Hepatocyte (in vitro differentiated cells): ENCODE results near the gene TANC1. TPM values are rescaled to one million over a fixed set of nuclear protein-coding genes. Genes with fewer than 3 reads are reported as not detected.

Source experiments
- DNase-seq: peaks from one replicate; pipeline ENCODE4 v3.0.0-alpha.2; 2016; ENCODE audit warnings: low spot score
- H2AFZ ChIP-seq: fragments of 200-600 bp; sonication (generic); 2 replicates; pipeline ENCODE4 v1.6.0; 2016; ENCODE audit warnings: antibody characterized with exemption, mild to moderate bottlenecking
- H3K27ac ChIP-seq: fragments of 200-600 bp; sonication (generic); 2 replicates; pipeline ENCODE4 v1.5.1; 2016; ENCODE audit warnings: mild to moderate bottlenecking
- H3K27me3 ChIP-seq: fragments of 200-600 bp; sonication (generic); 2 replicates; pipeline ENCODE4 v1.6.1; 2016
- H3K36me3 ChIP-seq: fragments of 200-600 bp; sonication (generic); replicated peaks from 2 replicates; pipeline ENCODE4 v1.5.1; 2016; ENCODE audit warnings: low read depth; ENCODE audit not compliant: insufficient read depth
- H3K4me1 ChIP-seq: fragments of 200-600 bp; sonication (generic); 2 replicates; pipeline ENCODE4 v1.5.1; 2016; ENCODE audit warnings: mild to moderate bottlenecking, moderate library complexity; ENCODE audit not compliant: insufficient read depth
- H3K4me2 ChIP-seq: fragments of 200-600 bp; sonication (generic); 2 replicates; pipeline ENCODE4 v1.6.0; 2016
- H3K4me3 ChIP-seq: fragments of 200-600 bp; sonication (generic); 2 replicates; pipeline ENCODE4 v1.5.1; 2016; ENCODE audit warnings: mild to moderate bottlenecking
- H3K79me2 ChIP-seq: fragments of 200-600 bp; sonication (generic); 2 replicates; pipeline ENCODE4 v1.6.0; 2017; ENCODE audit warnings: mild to moderate bottlenecking
- H3K9me2 ChIP-seq: fragments of 200-600 bp; sonication (generic); replicated peaks from 2 replicates; pipeline ENCODE4 v1.6.0; 2017; ENCODE audit warnings: mild to moderate bottlenecking; ENCODE audit not compliant: insufficient read depth
- H3K9me3 ChIP-seq: fragments of 200-600 bp; sonication (generic); 2 replicates; pipeline ENCODE4 v1.5.1; 2016; ENCODE audit warnings: low read depth, mild to moderate bottlenecking
- H4K20me1 ChIP-seq: fragments of 200-600 bp; sonication (generic); 2 replicates; pipeline ENCODE4 v1.6.0; 2016; ENCODE audit warnings: mild to moderate bottlenecking; ENCODE audit not compliant: insufficient read depth, poor library complexity, severe bottlenecking
- CTCF ChIP-seq: fragments of 200-600 bp; sonication (generic); IDR thresholded peaks from 2 replicates; pipeline ENCODE4 v1.5.1; 2016; ENCODE audit warnings: antibody characterized with exemption, mild to moderate bottlenecking; ENCODE audit not compliant: poor library complexity
- EZH2 ChIP-seq: fragments of 200-600 bp; sonication (generic); IDR thresholded peaks from 2 replicates; pipeline ENCODE4 v1.6.1; 2016; ENCODE audit warnings: antibody characterized with exemption, mild to moderate bottlenecking, borderline replicate concordance
- EZH2phosphoT487 ChIP-seq: fragments of 200-600 bp; sonication (generic); IDR thresholded peaks from one replicate; pipeline ENCODE4 v1.6.1; 2018; ENCODE audit warnings: antibody characterized with exemption, mild to moderate bottlenecking, low read depth, moderate library complexity; ENCODE audit not compliant: unreplicated experiment, severe bottlenecking
- WGBS: methylation state at CpG from one replicate; pipeline ENCODE4 v1.1.6; 2016; ENCODE audit warnings: low lambda C conversion rate; ENCODE audit errors: missing lambda C conversion rate; 5-methylcytosine and 5-hydroxymethylcytosine counted together
- polyA plus RNA-seq: library from polyadenylated mRNA; unstranded; fragments of >200 nt; fragmentation: Nextera tagmentation; extraction: Ambion mirVana; gene quantifications from 2 replicates; pipeline ENCODE4 v1.2.1, GENCODE V29; 2016
- total RNA-seq: library from RNA; depleted of rRNA; stranded (reverse); fragments of >200 nt; gene quantifications from 2 replicates; pipeline ENCODE4 v1.2.3, GENCODE V29; 2014

The TANC1 gene
- total and polyA plus RNA-seq, 2 experiments from 2014 or later, result 8.3 to 18.5 TPM

GRCh38 chr2:159256159-159256558 lies 287.7 kb downstream of the TANC1 start:
- Histone ChIP-seq H3K9me2 (no peaks in the 10 kb centered on the region), H2AFZ (no peak overlapping the region), H3K9me3 (no peaks in the 10 kb centered on the region), H4K20me1 (no peaks in the 10 kb centered on the region), H3K4me2 (no peak overlapping the region), H3K27me3 (no peaks in the 10 kb centered on the region), H3K36me3 (no peaks in the 10 kb centered on the region), H3K79me2 (no peaks in the 10 kb centered on the region), H3K27ac (no peak overlapping the region), H3K4me1 (no peaks in the 10 kb centered on the region), H3K4me3 (no peak overlapping the region)
- TF ChIP-seq EZH2 (no peak), EZH2phosphoT487 (no peak), CTCF (no peak)
- 64% methylated on average over 2 of the region's 2 CpGs for WGBS
- DNase-seq, result peak; percentile 11

- Histone ChIP-seq H3K27me3 (no peaks in the 10 kb centered on the region), H3K79me2 (peaks cover 3% of the 10 kb centered on the region), H2AFZ (no peak overlapping the region), H3K27ac (no peak overlapping the region), H3K9me3 (no peaks in the 10 kb centered on the region), H3K36me3 (no peaks in the 10 kb centered on the region), H3K4me1 (no peaks in the 10 kb centered on the region), H3K4me3 (no peak overlapping the region), H4K20me1 (no peaks in the 10 kb centered on the region), H3K9me2 (no peaks in the 10 kb centered on the region), H3K4me2 (no peak overlapping the region)
- 79% methylated on average over 6 of the region's 6 CpGs for WGBS
- DNase-seq, result no peak
- TF ChIP-seq EZH2phosphoT487 (no peak), CTCF (no peak), EZH2 (no peak)
Measured at GRCh38 chr2:159262226-159262625, 293.8 kb downstream of the TANC1 start.

GRCh38 chr2:159262904-159263303 lies 294.5 kb downstream of the TANC1 start:
- Histone ChIP-seq H3K9me3 (no peaks in the 10 kb centered on the region), H3K4me2 (no peak overlapping the region), H3K4me3 (no peak overlapping the region), H3K9me2 (no peaks in the 10 kb centered on the region), H3K27ac (no peak overlapping the region), H2AFZ (no peak overlapping the region), H3K27me3 (no peaks in the 10 kb centered on the region), H3K4me1 (no peaks in the 10 kb centered on the region), H3K79me2 (peaks cover 7% of the 10 kb centered on the region), H3K36me3 (no peaks in the 10 kb centered on the region), H4K20me1 (no peaks in the 10 kb centered on the region)
- no peak for DNase-seq
- 66% methylated on average over 5 of the region's 5 CpGs for WGBS
- TF ChIP-seq EZH2phosphoT487, result no peak
- TF ChIP-seq CTCF, result no peak
- no peak for TF ChIP-seq EZH2

- 40% methylated on average over 1 of the region's 1 CpG for WGBS
- Histone ChIP-seq H3K27ac (no peak overlapping the region), H3K4me3 (no peak overlapping the region), H3K9me3 (no peaks in the 10 kb centered on the region), H2AFZ (no peak overlapping the region), H3K79me2 (peaks cover 14% of the 10 kb centered on the region), H3K36me3 (no peaks in the 10 kb centered on the region), H3K4me2 (no peak overlapping the region), H3K4me1 (no peaks in the 10 kb centered on the region), H3K9me2 (no peaks in the 10 kb centered on the region), H4K20me1 (no peaks in the 10 kb centered on the region), H3K27me3 (no peaks in the 10 kb centered on the region)
- no peak for TF ChIP-seq EZH2phosphoT487
- TF ChIP-seq CTCF, result no peak
- TF ChIP-seq EZH2, result no peak
- DNase-seq, result no peak
Measured at GRCh38 chr2:159265171-159265576, 296.7 kb downstream of the TANC1 start.
